Measurements from ENCODE around the gene BFSP1. TPM values are rescaled to one million over a fixed set of nuclear protein-coding genes. Genes with fewer than 3 reads are reported as not detected.

BFSP1 gene
- total RNA-seq, 1 donor from 2014 or later, result 0.66 TPM

DNA sequence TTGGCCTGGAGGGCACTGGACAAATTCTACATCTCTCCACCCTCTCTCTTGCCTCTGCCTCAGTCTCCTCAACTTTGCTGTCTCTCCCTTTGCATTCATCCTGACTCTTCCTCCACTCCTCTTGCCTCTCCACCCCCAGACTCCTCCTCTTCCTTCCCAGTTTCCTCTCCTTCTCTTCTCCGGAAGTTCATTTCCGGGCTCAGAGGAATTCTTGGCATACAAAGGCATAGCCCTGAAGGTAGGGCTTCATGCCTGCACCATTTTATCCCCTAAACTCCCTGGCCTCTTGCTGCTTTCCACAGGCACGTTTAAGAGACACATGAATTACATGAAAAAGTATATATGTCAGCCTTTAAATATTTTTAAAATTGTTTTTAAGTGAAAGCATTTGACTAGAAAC is 10.6 kb downstream of the BFSP1 start:
- no peak for DNase-seq
- peaks cover 16% of the 10 kb centered on the region for H3K4me1 ChIP-seq
- H3K27me3 ChIP-seq (ENCODE audit: low read depth), result no peaks in the 10 kb centered on the region
- TF ChIP-seq CTCF (IDR thresholded peaks at IDR 0.05; ENCODE audit: borderline replicate concordance), result no peak
- H3K4me3 ChIP-seq, result no peak overlapping the region
- no peak overlapping the region for H3K27ac ChIP-seq (replicated peaks)
- H3K36me3 ChIP-seq, result no peaks in the 10 kb centered on the region
- H3K9me3 ChIP-seq (replicated peaks), result no peaks in the 10 kb centered on the region
- intact Hi-C loops (cut with micrococcal nuclease), result no loop called here

DNA sequence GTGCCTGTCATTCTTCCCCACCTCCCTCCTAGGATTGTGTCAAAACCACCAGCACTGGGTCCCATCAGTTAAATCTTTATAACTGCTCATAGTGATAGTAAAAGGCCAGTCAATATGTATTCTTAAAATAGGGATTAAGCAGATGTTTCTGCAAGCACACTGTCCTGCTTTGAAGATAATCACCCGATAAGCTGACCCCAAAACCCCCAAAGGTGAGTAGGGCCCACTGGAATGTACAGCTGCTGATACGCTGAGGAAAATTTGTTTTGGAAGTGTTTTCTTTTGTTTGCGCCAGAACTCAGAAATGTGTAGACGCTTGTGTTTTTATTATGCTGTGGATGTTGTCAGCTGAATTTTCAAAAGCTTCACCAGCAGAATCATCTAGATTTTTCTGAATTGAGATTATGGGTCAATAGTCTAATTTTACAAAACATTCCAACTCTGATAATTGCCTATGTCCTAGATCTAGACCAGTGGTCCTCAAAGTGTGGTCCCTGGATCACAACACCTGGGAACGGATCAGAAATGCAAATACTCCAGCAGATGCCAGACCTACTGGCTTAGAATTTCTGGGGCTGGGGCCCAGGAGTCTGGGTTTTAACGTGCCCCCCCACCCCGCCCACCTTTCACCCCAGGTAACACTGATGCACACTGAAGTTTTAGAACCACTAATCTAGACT is 11.4 kb downstream of the BFSP1 start:
- H3K36me3 ChIP-seq, result no peaks in the 10 kb centered on the region
- no peak for DNase-seq
- peaks cover 16% of the 10 kb centered on the region for H3K4me1 ChIP-seq
- H3K27me3 ChIP-seq (ENCODE audit: low read depth), result no peaks in the 10 kb centered on the region
- no peak overlapping the region for H3K27ac ChIP-seq (replicated peaks)
- intact Hi-C loops (cut with micrococcal nuclease), result no loop called here
- no peak overlapping the region for H3K4me3 ChIP-seq
- H3K9me3 ChIP-seq (replicated peaks), result no peaks in the 10 kb centered on the region
- TF ChIP-seq CTCF (IDR thresholded peaks at IDR 0.05; ENCODE audit: borderline replicate concordance), result no peak

GRCh38 chr20:17518339-17519052 is 12.7 kb downstream of the BFSP1 start:
- no peak for TF ChIP-seq CTCF (IDR thresholded peaks at IDR 0.05; ENCODE audit: borderline replicate concordance)
- Histone ChIP-seq H3K27me3 (ENCODE audit: low read depth) (no peaks in the 10 kb centered on the region), H3K9me3 (replicated peaks) (no peaks in the 10 kb centered on the region), H3K4me1 (peaks cover 16% of the 10 kb centered on the region), H3K4me3 (no peak overlapping the region), H3K27ac (replicated peaks) (no peak overlapping the region), H3K36me3 (no peaks in the 10 kb centered on the region)
- intact Hi-C loops (cut with micrococcal nuclease), result no loop called here
- no peak for DNase-seq

- no peaks in the 10 kb centered on the region for H3K36me3 ChIP-seq
- TF ChIP-seq CTCF (IDR thresholded peaks at IDR 0.05; ENCODE audit: borderline replicate concordance), result no peak
- intact Hi-C loops (cut with micrococcal nuclease), result no loop called here
- no peak overlapping the region for H3K27ac ChIP-seq (replicated peaks)
- DNase-seq, result no peak
- no peak overlapping the region for H3K4me3 ChIP-seq
- H3K4me1 ChIP-seq, result peaks cover 7% of the 10 kb centered on the region
- H3K9me3 ChIP-seq (replicated peaks), result no peaks in the 10 kb centered on the region
- no peaks in the 10 kb centered on the region for H3K27me3 ChIP-seq (ENCODE audit: low read depth)
These were observed 16.1 kb downstream of the BFSP1 start for GRCh38 chr20:17515053-17515452.

- intact Hi-C loops (cut with micrococcal nuclease), result no loop called here
- TF ChIP-seq CTCF (IDR thresholded peaks at IDR 0.05; ENCODE audit: borderline replicate concordance), result no peak
- DNase-seq, result no peak
- H3K4me3 ChIP-seq, result no peak overlapping the region
- H3K27ac ChIP-seq (replicated peaks), result no peak overlapping the region
- no peaks in the 10 kb centered on the region for H3K9me3 ChIP-seq (replicated peaks)
- H3K4me1 ChIP-seq, result no peaks in the 10 kb centered on the region
- no peaks in the 10 kb centered on the region for H3K36me3 ChIP-seq
- H3K27me3 ChIP-seq (ENCODE audit: low read depth), result no peaks in the 10 kb centered on the region
These were observed 17.2 kb downstream of the BFSP1 start for GRCh38 chr20:17513939-17514338.

Data from left ventricle myocardium inferior (tissue), 1 donor.